Endothelial cell (in vitro differentiated cells): ENCODE results near the gene TAX1BP1. TPM values are rescaled to one million over a fixed set of nuclear protein-coding genes. Genes with fewer than 3 reads are reported as not detected.

Source experiments
- DNase-seq: peaks from one replicate; pipeline ENCODE4 v3.0.0; 2021; ENCODE audit warnings: low spot score
- H3K27ac Mint-ChIP-seq: one replicate; pipeline ENCODE4 v1.8.0; 2021; ENCODE audit warnings: mixed read lengths, inconsistent platforms; ENCODE audit not compliant: unreplicated experiment
- H3K27me3 Mint-ChIP-seq: one replicate; pipeline ENCODE4 v1.8.0; 2021; ENCODE audit warnings: mild to moderate bottlenecking, moderate library complexity, mixed read lengths, inconsistent platforms; ENCODE audit not compliant: unreplicated experiment
- H3K36me3 Mint-ChIP-seq: one replicate; pipeline ENCODE4 v1.8.0; 2021; ENCODE audit warnings: mild to moderate bottlenecking, low read depth, mixed read lengths, inconsistent platforms; ENCODE audit not compliant: unreplicated experiment
- H3K4me1 Mint-ChIP-seq: one replicate; pipeline ENCODE4 v1.8.0; 2021; ENCODE audit warnings: mild to moderate bottlenecking, mixed read lengths, inconsistent platforms; ENCODE audit not compliant: unreplicated experiment
- H3K4me3 Mint-ChIP-seq: one replicate; pipeline ENCODE4 v1.8.0; 2021; ENCODE audit warnings: mild to moderate bottlenecking, mixed read lengths, inconsistent platforms; ENCODE audit not compliant: unreplicated experiment
- H3K9me3 Mint-ChIP-seq: one replicate; pipeline ENCODE4 v1.8.0; 2021; ENCODE audit warnings: mixed read lengths, inconsistent platforms; ENCODE audit not compliant: unreplicated experiment
- CTCF ChIP-seq: fragments of 200-600 bp; sonication (generic); IDR thresholded peaks from one replicate; pipeline ENCODE4 v1.5.0; 2021; ENCODE audit warnings: antibody characterized with exemption; ENCODE audit not compliant: unreplicated experiment
- total RNA-seq: library from RNA; stranded (reverse); fragmentation: NEBNext Ultra II Directional; extraction: Animal tissue kit (Norgen Biotek cat#: 25700); gene quantifications from one replicate; pipeline ENCODE4 v1.2.1, GENCODE V29; 2021; ENCODE audit not compliant: unreplicated experiment

Gene TAX1BP1
- total RNA-seq, 1 donor from 2014 or later, result 124 TPM

GRCh38 chr7:27745064-27745583 lies 5.2 kb downstream of the TAX1BP1 start:
- DNase-seq, result peak; percentile 21
- no peaks in the 10 kb centered on the region for H3K9me3 Mint-ChIP-seq

GRCh38 chr7:27746486-27746885 lies 6.5 kb downstream of the TAX1BP1 start:
- Mint-ChIP-seq H3K9me3 (no peaks in the 10 kb centered on the region), H3K4me1 (peaks cover 16% of the 10 kb centered on the region), H3K4me3 (no peak overlapping the region), H3K36me3 (peaks cover 7% of the 10 kb centered on the region), H3K27ac (no peak overlapping the region), H3K27me3 (peaks cover 1% of the 10 kb centered on the region)
- DNase-seq, result no peak
- TF ChIP-seq CTCF, result no peak

More at GRCh38 chr7:27745064-27745583, 5.2 kb downstream of the TAX1BP1 start:
- peaks cover 3% of the 10 kb centered on the region for H3K36me3 Mint-ChIP-seq
- TF ChIP-seq CTCF, result no peak
- peaks cover 7% of the 10 kb centered on the region for H3K27me3 Mint-ChIP-seq
- peaks cover 23% of the 10 kb centered on the region for H3K4me1 Mint-ChIP-seq
- peak overlapping the region; percentile 80 for H3K27ac Mint-ChIP-seq
- no peak overlapping the region for H3K4me3 Mint-ChIP-seq

- no peak for TF ChIP-seq CTCF
- no peak for DNase-seq
- no peak overlapping the region for H3K4me3 Mint-ChIP-seq
- H3K27me3 Mint-ChIP-seq, result no peaks in the 10 kb centered on the region
- no peak overlapping the region for H3K27ac Mint-ChIP-seq
- peaks cover 13% of the 10 kb centered on the region for H3K4me1 Mint-ChIP-seq
- peaks cover 7% of the 10 kb centered on the region for H3K36me3 Mint-ChIP-seq
- H3K9me3 Mint-ChIP-seq, result no peaks in the 10 kb centered on the region
These were observed 7.0 kb downstream of the TAX1BP1 start for GRCh38 chr7:27746978-27747377.

GRCh38 chr7:27747589-27748368 lies 7.8 kb downstream of the TAX1BP1 start:
- no peak for TF ChIP-seq CTCF
- no peaks in the 10 kb centered on the region for H3K27me3 Mint-ChIP-seq
- no peak overlapping the region for H3K27ac Mint-ChIP-seq
- peaks cover 7% of the 10 kb centered on the region for H3K36me3 Mint-ChIP-seq
- H3K9me3 Mint-ChIP-seq, result no peaks in the 10 kb centered on the region
- H3K4me1 Mint-ChIP-seq, result peaks cover 8% of the 10 kb centered on the region
- DNase-seq, result no peak
- no peak overlapping the region for H3K4me3 Mint-ChIP-seq

GRCh38 chr7:27750316-27750715 lies 10.4 kb downstream of the TAX1BP1 start:
- H3K36me3 Mint-ChIP-seq, result peaks cover 7% of the 10 kb centered on the region
- no peak overlapping the region for H3K4me3 Mint-ChIP-seq
- H3K9me3 Mint-ChIP-seq, result no peaks in the 10 kb centered on the region
- H3K4me1 Mint-ChIP-seq, result peaks cover 10% of the 10 kb centered on the region
- H3K27me3 Mint-ChIP-seq, result no peaks in the 10 kb centered on the region
- H3K27ac Mint-ChIP-seq, result no peak overlapping the region
- TF ChIP-seq CTCF, result no peak
- no peak for DNase-seq
